ENCODE data around the gene SF3A2. TPM values are rescaled to one million over a fixed set of nuclear protein-coding genes. Genes with fewer than 3 reads are reported as not detected.

The SF3A2 gene
- total RNA-seq, 2 experiments from 2014 or later: 154 to 158 TPM

GRCh38 chr19:2255982-2256685, 19.5 kb downstream of the SF3A2 start, which contains the start of gene JSRP1:
Gene JSRP1 (minus strand): TSS chr19:2256417. CDS start chr19:2255314, 1,103 bp downstream.
- Mint-ChIP-seq H3K27me3 (ENCODE audit: low read depth) (peaks cover 12% of the 10 kb centered on the region), H3K9me3 (no peaks in the 10 kb centered on the region), H3K4me1 (ENCODE audit: low read depth) (peaks cover 39% of the 10 kb centered on the region), H3K27ac (peak within 1 kb of the TSS; percentile 93), H3K36me3 (ENCODE audit: low read depth) (no peaks in the 10 kb centered on the region), H3K4me3 (peak within 1 kb of the TSS; percentile 42)
- DNase-seq: no peak
- CTCF ChIA-PET: no interaction called here
- intact Hi-C loops (cut with micrococcal nuclease): no loop called here

- Mint-ChIP-seq H3K27me3 (ENCODE audit: low read depth) (no peaks in the 10 kb centered on the region), H3K9me3 (no peaks in the 10 kb centered on the region), H3K36me3 (ENCODE audit: low read depth) (no peaks in the 10 kb centered on the region), H3K27ac (peak overlapping the region; percentile 8), H3K4me1 (ENCODE audit: low read depth) (peaks cover 26% of the 10 kb centered on the region), H3K4me3 (no peak overlapping the region)
- CTCF ChIA-PET: interaction anchor here (0.6 to 3.4 kb wide), 7 partner anchors 15 to 178 kb away, joined by 3 to 16 read pairs (median 3); no protein-coding TSS in a partner anchor
- DNase-seq: no peak
- intact Hi-C loops (cut with micrococcal nuclease): no loop called here
Measured at GRCh38 chr19:2259336-2259735, 22.7 kb downstream of the SF3A2 start.

- Mint-ChIP-seq H3K4me1 (ENCODE audit: low read depth) (peaks cover 26% of the 10 kb centered on the region), H3K36me3 (ENCODE audit: low read depth) (no peaks in the 10 kb centered on the region), H3K27me3 (ENCODE audit: low read depth) (no peaks in the 10 kb centered on the region), H3K9me3 (no peaks in the 10 kb centered on the region), H3K27ac (no peak overlapping the region), H3K4me3 (no peak overlapping the region)
- CTCF ChIA-PET: interaction anchor here (0.6 to 3.4 kb wide), 4 partner anchors 14 to 29 kb away, joined by 3 to 16 read pairs (median 9); no protein-coding TSS in a partner anchor
- intact Hi-C loops (cut with micrococcal nuclease): no loop called here
- no peak for DNase-seq
Measured at GRCh38 chr19:2260341-2260805, 23.7 kb downstream of the SF3A2 start.

DNA sequence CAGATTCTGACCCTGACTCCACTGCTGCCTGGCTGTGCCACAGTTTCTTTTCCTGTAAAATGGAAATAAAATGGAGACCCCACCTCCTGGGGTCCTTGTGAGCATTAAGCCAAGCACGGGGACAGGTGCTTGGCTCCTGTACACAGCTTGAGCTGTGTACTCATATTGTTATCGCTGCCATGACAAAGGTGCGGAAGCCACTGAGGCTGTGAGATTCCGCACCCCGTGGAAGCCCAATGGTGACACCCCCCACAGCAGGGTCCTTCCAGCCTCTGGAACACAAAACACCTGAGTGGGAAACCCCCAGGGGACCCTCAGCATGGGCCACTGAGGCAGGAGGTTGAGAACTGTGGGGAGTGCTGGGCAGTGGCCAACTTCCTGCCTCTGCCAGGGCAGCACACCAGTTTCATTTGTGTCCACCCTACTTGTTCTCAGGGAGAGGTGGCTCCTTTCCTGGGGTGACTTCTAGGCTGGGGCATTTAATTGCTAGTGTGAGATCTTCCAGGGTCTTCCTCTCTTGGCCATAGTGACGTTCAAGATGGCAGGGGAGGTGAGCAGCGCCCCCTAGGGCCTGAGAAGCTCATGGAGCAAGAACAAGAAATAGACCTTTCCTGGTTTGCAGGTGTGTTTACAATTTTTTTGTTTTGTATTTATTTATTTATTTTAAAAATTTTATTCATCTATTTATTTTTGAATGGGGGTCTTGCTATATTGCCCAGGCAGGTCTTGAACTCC, 25.0 kb downstream of the SF3A2 start:
- Mint-ChIP-seq H3K4me3 (no peak overlapping the region), H3K27me3 (ENCODE audit: low read depth) (no peaks in the 10 kb centered on the region), H3K9me3 (no peaks in the 10 kb centered on the region), H3K4me1 (ENCODE audit: low read depth) (peaks cover 29% of the 10 kb centered on the region), H3K36me3 (ENCODE audit: low read depth) (no peaks in the 10 kb centered on the region), H3K27ac (no peak overlapping the region)
- CTCF ChIA-PET: interaction anchor here (0.6 to 1.6 kb wide), 8 partner anchors 8 to 601 kb away, joined by 3 to 7 read pairs (median 3); no protein-coding TSS in a partner anchor
- peak; percentile 78 for DNase-seq
- intact Hi-C loops (cut with micrococcal nuclease): loop anchor here (1.0 kb wide), 1 partner anchor 105 kb away; no protein-coding TSS in a partner anchor

DNA sequence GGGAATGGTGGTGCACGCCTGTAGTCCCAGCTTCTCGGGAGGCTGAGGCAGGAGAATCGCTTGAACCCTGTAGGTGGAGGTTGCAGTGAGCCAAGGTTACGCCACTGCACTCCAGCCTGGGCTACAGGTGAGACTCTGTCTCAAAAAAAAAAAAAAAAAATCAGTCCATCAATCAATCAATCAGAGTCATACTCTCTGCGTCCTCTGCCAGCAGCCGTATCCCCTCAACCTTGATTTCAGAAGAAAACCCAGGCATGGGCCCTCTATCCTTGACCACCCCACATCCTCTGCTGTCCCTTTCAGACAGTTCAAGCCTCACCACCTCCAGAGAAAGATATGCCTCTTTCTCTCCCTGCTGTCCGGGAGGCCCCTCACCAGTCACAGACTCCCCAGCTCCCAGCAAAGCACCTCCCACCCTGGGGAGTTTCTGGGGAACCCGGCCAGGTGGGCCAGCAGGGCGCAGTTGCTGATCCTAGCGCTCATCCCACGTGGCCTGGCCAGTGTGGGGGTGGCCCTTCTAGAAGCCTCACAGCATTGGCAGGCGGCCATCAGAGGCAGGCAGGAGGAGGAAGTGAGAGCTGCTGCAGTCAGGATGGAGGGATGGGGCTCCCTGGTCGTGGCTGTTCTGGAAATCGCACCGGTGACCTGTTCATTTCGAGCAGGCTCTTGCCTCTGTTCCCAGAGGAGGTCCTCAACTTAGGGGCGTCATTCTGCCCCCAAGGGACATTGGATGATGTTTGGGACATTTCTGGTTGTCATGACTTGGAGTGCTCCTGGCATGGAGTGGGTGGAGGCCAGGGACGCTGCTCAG, 29.8 kb downstream of the SF3A2 start:
- no peaks in the 10 kb centered on the region for H3K9me3 Mint-ChIP-seq
- H3K4me1 Mint-ChIP-seq (ENCODE audit: low read depth): peaks cover 20% of the 10 kb centered on the region
- DNase-seq: peak; percentile 72
- H3K27me3 Mint-ChIP-seq (ENCODE audit: low read depth): no peaks in the 10 kb centered on the region
- CTCF ChIA-PET: no interaction called here
- peaks cover 15% of the 10 kb centered on the region for H3K36me3 Mint-ChIP-seq (ENCODE audit: low read depth)
- intact Hi-C loops (cut with micrococcal nuclease): no loop called here
- peak overlapping the region; percentile 16 for H3K27ac Mint-ChIP-seq
- peak overlapping the region; percentile 8 for H3K4me3 Mint-ChIP-seq

DNA sequence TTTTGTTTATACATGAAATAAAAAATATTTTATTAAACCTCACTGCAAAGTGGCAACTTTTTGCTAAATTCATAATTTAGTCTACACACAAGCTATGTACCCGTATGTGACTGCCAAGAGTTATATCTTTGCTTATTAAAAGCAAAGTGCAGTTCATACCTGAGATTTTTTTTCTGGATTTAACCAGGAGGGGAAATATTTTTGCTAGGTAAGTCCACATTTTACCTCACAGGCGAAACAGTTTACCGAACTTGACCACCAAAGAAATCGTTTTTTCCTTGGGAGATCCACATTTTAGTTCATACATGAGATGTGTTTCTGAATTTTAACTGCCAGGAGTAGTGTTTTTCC, 31.8 kb downstream of the SF3A2 start:
- Mint-ChIP-seq H3K27ac (peak overlapping the region; percentile 92), H3K36me3 (ENCODE audit: low read depth) (peaks cover 27% of the 10 kb centered on the region), H3K4me3 (peak overlapping the region; percentile 89), H3K9me3 (no peaks in the 10 kb centered on the region), H3K27me3 (ENCODE audit: low read depth) (no peaks in the 10 kb centered on the region), H3K4me1 (ENCODE audit: low read depth) (peaks cover 34% of the 10 kb centered on the region)
- CTCF ChIA-PET: no interaction called here
- intact Hi-C loops (cut with micrococcal nuclease): no loop called here
- DNase-seq: no peak

DNA sequence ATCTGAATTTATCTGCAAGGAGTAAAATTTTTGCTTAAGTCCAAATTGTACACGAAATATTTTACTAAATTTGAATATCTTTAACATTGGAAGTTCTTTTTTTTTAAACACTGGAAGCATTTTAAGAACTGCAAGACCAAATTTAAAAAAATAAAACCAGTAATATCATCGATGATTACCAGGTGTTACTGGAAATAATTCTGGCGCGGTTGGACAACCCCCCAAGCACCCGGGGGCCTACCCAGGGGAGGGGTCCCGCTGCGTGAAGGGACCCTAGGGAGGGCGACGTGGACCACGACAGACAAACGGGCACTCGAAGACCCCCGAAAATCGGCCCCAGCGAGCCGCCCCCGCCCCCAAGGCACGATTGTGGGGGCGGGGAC, 32.2 kb downstream of the SF3A2 start:
- Mint-ChIP-seq H3K4me1 (ENCODE audit: low read depth) (peaks cover 38% of the 10 kb centered on the region), H3K4me3 (peak overlapping the region; percentile 89), H3K27me3 (ENCODE audit: low read depth) (no peaks in the 10 kb centered on the region), H3K36me3 (ENCODE audit: low read depth) (peaks cover 31% of the 10 kb centered on the region), H3K27ac (peak overlapping the region; percentile 92), H3K9me3 (no peaks in the 10 kb centered on the region)
- CTCF ChIA-PET: no interaction called here
- DNase-seq: no peak
- intact Hi-C loops (cut with micrococcal nuclease): loop anchor here (1.0 kb wide), 6 partner anchors 11 to 218 kb away; partner anchors contain the start of genes AP3D1, IZUMO4, LSM7 and MKNK2

DNA sequence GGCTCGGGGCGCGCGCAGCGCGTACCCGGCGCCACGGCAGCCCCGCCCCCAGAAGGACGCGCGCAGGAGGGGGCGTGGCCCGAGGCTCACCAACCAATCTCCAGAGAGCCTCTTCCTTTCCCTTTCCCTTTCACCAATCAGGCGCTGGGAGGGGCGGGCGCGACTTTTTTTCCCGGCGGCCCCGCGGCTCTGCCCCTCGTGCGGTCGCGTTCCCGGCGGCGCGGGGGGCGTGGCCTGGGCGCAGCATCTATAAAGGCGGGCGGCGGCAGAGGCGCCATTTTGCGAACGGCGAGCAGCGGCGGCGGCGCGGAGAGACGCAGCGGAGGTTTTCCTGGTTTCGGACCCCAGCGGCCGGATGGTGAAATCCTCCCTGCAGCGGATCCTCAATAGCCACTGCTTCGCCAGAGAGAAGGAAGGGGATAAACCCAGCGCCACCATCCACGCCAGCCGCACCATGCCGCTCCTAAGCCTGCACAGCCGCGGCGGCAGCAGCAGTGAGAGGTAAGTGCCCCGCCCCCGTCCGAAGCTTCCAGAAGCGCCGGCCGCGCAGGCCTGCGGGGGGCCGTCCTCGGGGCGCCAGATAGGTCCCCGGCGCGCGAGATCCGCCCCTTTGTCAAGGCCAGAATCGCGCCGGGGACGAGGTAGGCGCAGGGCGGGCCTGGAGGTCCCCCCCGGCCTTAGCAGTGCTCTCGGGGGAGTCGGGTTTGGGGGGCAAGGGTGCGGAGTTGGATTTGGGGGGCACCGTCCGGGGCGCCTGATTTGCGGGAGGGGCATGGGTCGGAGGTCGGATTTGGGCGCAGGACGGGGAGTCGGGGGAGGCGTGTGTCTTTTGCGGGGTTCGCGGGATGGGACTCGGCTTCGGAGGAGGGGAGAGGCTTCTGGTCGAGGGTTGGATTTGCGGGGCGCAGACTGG, 32.9 kb downstream of the SF3A2 start:
- Mint-ChIP-seq H3K4me1 (ENCODE audit: low read depth) (peaks cover 44% of the 10 kb centered on the region), H3K27me3 (ENCODE audit: low read depth) (no peaks in the 10 kb centered on the region), H3K9me3 (no peaks in the 10 kb centered on the region), H3K36me3 (ENCODE audit: low read depth) (peaks cover 37% of the 10 kb centered on the region), H3K27ac (peak overlapping the region; percentile 92), H3K4me3 (peak overlapping the region; percentile 89)
- intact Hi-C loops (cut with micrococcal nuclease): loop anchor here (1.0 kb wide), 6 partner anchors 11 to 218 kb away; partner anchors contain the start of genes AP3D1, IZUMO4, LSM7 and MKNK2
- DNase-seq: peak; percentile 99
- CTCF ChIA-PET: interaction anchor here (0.9 kb wide), 1 partner anchor 113 kb away, joined by 3 read pairs; no protein-coding TSS in a partner anchor

- intact Hi-C loops (cut with micrococcal nuclease): no loop called here
- Mint-ChIP-seq H3K27me3 (ENCODE audit: low read depth) (no peaks in the 10 kb centered on the region), H3K4me3 (peak overlapping the region; percentile 89), H3K27ac (peak overlapping the region; percentile 92), H3K36me3 (ENCODE audit: low read depth) (peaks cover 40% of the 10 kb centered on the region), H3K4me1 (ENCODE audit: low read depth) (peaks cover 48% of the 10 kb centered on the region), H3K9me3 (no peaks in the 10 kb centered on the region)
- no peak for DNase-seq
- CTCF ChIA-PET: interaction anchor here (0.9 kb wide), 1 partner anchor 114 kb away, joined by 3 read pairs; no protein-coding TSS in a partner anchor
Measured at GRCh38 chr19:2270157-2270422, 33.5 kb downstream of the SF3A2 start.

GRCh38 chr19:2270423-2271233, 34.0 kb downstream of the SF3A2 start:
- Mint-ChIP-seq H3K9me3 (no peaks in the 10 kb centered on the region), H3K27ac (peak overlapping the region; percentile 92), H3K36me3 (ENCODE audit: low read depth) (peaks cover 40% of the 10 kb centered on the region), H3K27me3 (ENCODE audit: low read depth) (no peaks in the 10 kb centered on the region), H3K4me3 (peak overlapping the region; percentile 89), H3K4me1 (ENCODE audit: low read depth) (peaks cover 49% of the 10 kb centered on the region)
- intact Hi-C loops (cut with micrococcal nuclease): no loop called here
- CTCF ChIA-PET: interaction anchor here (1.2 kb wide), 1 partner anchor 17 kb away, joined by 3 read pairs; no protein-coding TSS in a partner anchor
- DNase-seq: peak; percentile 83

Data from activated naive CD4-positive, alpha-beta T cell treated with anti-CD3 and anti-CD28 coated beads for 36 hours (primary cell).